HCT116 (cell line): ENCODE measurements around the gene PRND.

Experiments used
- CTCF ChIP-seq, 3 experiments: fragments of 200-600 bp in 1 of 3; sonication (generic) in 1 of 3; IDR thresholded peaks in 2 of 3; conservative IDR thresholded peaks in 1 of 3; 2 replicates each; pipeline ENCODE4 v1.5.1; 2012 to 2017; ENCODE audit warnings: low read depth in 2 of 3, low read length in 2 of 3, antibody characterized with exemption in 1 of 3, borderline replicate concordance in 1 of 3, control low read depth in 1 of 3, mild to moderate bottlenecking in 1 of 3, mixed read lengths in 1 of 3, mixed run types in 1 of 3, moderate library complexity in 1 of 3; ENCODE audit not compliant: insufficient read depth in 1 of 3
- EZH2 ChIP-seq: fragments of 200-600 bp; sonication (generic); IDR thresholded peaks from 2 replicates; pipeline ENCODE4 v1.6.1; 2017; ENCODE audit warnings: antibody characterized with exemption, mixed run types

DNA sequence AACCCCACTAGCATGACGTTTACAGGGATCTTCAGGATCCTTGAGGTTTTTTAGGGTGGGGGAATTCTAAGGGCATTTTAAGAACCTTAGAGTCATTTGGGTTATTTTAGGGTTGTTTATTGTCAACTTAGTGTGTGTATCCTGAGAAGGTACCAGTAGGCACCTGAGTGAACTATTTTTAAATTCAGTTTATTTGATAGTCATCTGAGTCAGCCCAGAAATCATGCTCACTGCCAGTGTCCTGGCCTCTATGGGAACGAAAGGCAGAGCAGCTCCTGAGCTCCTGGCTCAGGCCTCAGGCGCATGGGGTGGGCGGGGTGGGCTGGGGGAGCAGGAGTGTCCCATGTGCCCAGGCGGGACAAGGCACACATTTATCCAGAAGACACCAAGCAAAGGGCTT is 52.0 kb downstream of the PRND start:
- TF ChIP-seq EZH2 (no peak), CTCF (IDR thresholded peaks at IDR 0.05 in 2 of 3, conservative IDR thresholded peaks at IDR 0.05 in 1 of 3; ENCODE audit: borderline replicate concordance in 1 of 3, insufficient read depth in 1 of 3, low read depth in 2 of 3, low read length in 2 of 3) (no peak)
